T-cell (primary cell): ENCODE data around the gene NPM3. TPM values are rescaled to one million over a fixed set of nuclear protein-coding genes. Genes with fewer than 3 reads are reported as not detected.

Source experiments
- ATAC-seq, 4 experiments: fragments of 200-7000 bp in 3 of 4; fragments of 150-1000 bp in 1 of 4; cut with Tn5 transposase; replicated peaks in 1 of 4; 1 replicate in 3 of 4; 2 replicates in 1 of 4; pipeline ENCODE4 v1.10.0; 2021; ENCODE audit warnings: moderate library complexity in 3 of 4, mild to moderate bottlenecking in 2 of 4, moderate number of reproducible peaks in 1 of 4
- CTCF ChIA-PET, 2 donors: fragments of 300-600 bp; sonication (Branson Sonifier 250); formaldehyde crosslinking; loops; one replicate each; lab custom pipeline; 2022; ENCODE audit warnings: antibody characterized with exemption in 2 of 2; lab: Charles Lee
- POLR2A ChIA-PET, 2 donors: fragments of 300-600 bp; sonication (Branson Sonifier 250); formaldehyde crosslinking; loops; one replicate each; lab custom pipeline; 2022; ENCODE audit warnings: antibody characterized with exemption in 2 of 2; lab: Charles Lee
- DNase-seq, 35 experiments: peaks; one replicate each; pipeline versions ENCODE4 v3.0.0 to v3.0.0-alpha.2; 2013 to 2023
- H3K27ac ChIP-seq: one replicate; pipeline ENCODE4 v1.5.1; 2013; ENCODE audit warnings: low read length
- H3K27me3 ChIP-seq, 2 experiments: replicated peaks in 1 of 2; 1 replicate in 1 of 2; 2 replicates in 1 of 2; pipeline versions ENCODE4 v1.6.1 to v1.7.0; 2013; ENCODE audit warnings: low read length in 1 of 2, mixed read lengths in 1 of 2; ENCODE audit not compliant: control insufficient read depth in 2 of 2, insufficient read depth in 2 of 2; ENCODE audit errors: extremely low read depth in 1 of 2
- H3K36me3 ChIP-seq, 2 donors: 1 replicate in 1 of 2; 2 replicates in 1 of 2; pipeline versions ENCODE4 v1.6.1 to v1.7.0; 2013; ENCODE audit warnings: low read length in 1 of 2; ENCODE audit not compliant: control insufficient read depth in 2 of 2, insufficient read depth in 1 of 2; ENCODE audit errors: extremely low read depth in 1 of 2
- H3K4me1 ChIP-seq, 2 experiments: 1 replicate in 1 of 2; 2 replicates in 1 of 2; pipeline versions ENCODE4 v1.6.1 to v1.7.0; 2013; ENCODE audit warnings: low read length in 2 of 2, mixed read lengths in 1 of 2; ENCODE audit not compliant: insufficient read depth in 2 of 2, control insufficient read depth in 1 of 2; ENCODE audit errors: extremely low read depth in 1 of 2
- H3K4me3 ChIP-seq, 2 donors: 1 replicate in 1 of 2; 2 replicates in 1 of 2; pipeline versions ENCODE4 v1.5.1 to v1.7.0; 2013; ENCODE audit warnings: mild to moderate bottlenecking in 2 of 2, low read length in 1 of 2, moderate library complexity in 1 of 2; ENCODE audit not compliant: control insufficient read depth in 1 of 2; ENCODE audit errors: extremely low read depth in 1 of 2
- H3K9me3 ChIP-seq: 2 replicates; pipeline ENCODE4 v1.7.0; 2013
- H3K27ac Mint-ChIP-seq, 2 donors: one replicate each; pipeline ENCODE4 v1.8.0; 2020 to 2021; ENCODE audit warnings: mild to moderate bottlenecking in 2 of 2, mixed read lengths in 2 of 2
- H3K27me3 Mint-ChIP-seq, 2 donors: one replicate each; pipeline ENCODE4 v1.8.0; 2021 to 2022; ENCODE audit warnings: mixed read lengths in 2 of 2
- H3K36me3 Mint-ChIP-seq: one replicate; pipeline ENCODE4 v1.8.0; 2021; ENCODE audit warnings: mixed read lengths
- H3K4me1 Mint-ChIP-seq, 3 donors: one replicate each; pipeline ENCODE4 v1.8.0; 2020 to 2022; ENCODE audit warnings: mixed read lengths in 3 of 3, mild to moderate bottlenecking in 1 of 3
- H3K4me3 Mint-ChIP-seq, 3 donors: one replicate each; pipeline ENCODE4 v1.8.0; 2020 to 2022; ENCODE audit warnings: mild to moderate bottlenecking in 3 of 3, mixed read lengths in 3 of 3, moderate library complexity in 3 of 3
- H3K9me3 Mint-ChIP-seq, 3 donors: one replicate each; pipeline ENCODE4 v1.8.0; 2020 to 2022; ENCODE audit warnings: mixed read lengths in 3 of 3
- WGBS: methylation state at CpG from one replicate; pipeline ENCODE4 v1.1.5; 2013; ENCODE audit warnings: missing lambda C conversion rate; ENCODE audit not compliant: insufficient coverage; 5-methylcytosine and 5-hydroxymethylcytosine counted together
- total RNA-seq, 35 experiments: library from RNA in 6 of 35; stranded (reverse) in 6 of 35; fragments of 120-200 nt in 1 of 35; gene quantifications; one replicate each; pipeline versions ENCODE4 v1.2.1 to v1.2.4 and lab custom pipeline; 2013 to 2026

NPM3 gene
- total RNA-seq, 5 donors from 2014 or later (not counting 1 experiment from before 2014, with no cell fraction given), result 13.1 to 29.7 (median 26.0) TPM

DNA sequence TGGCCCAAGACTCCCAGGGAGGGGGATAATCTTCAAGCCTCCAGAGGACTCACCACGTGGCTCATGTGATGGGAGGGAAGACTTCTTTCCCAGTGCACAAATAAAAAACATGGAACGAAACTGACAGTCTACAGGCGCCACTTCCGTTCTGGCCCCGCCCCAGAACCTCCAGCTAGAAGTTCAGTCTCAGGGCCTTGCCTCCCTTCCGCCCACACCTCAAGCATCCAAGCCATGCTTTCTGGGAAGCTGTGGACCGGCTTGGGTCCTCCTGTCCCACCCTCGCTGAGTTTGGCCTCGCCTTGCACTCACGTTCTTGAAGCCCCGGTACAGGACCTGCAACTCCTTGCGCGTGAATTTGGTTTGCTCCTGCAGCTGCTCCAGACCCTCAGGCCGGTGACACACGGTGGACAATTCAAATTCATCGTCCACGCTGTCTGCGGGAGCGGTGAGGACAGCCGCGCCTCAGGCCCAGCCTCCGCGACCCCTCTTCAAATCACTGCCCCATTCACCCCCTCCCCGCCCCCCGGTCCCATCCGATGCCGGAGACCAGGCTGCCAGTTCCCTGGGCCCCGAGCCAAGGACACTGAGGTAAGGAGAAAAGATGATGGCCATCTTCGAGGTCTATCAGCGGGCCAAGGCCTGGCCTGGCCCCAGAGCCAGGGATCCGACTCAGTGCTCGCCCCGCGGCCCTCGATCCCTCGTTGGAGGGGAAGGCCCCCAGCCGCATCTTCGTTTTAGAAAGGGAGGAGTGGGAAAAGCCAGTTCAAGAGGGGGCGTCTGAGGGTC lies 45.7 kb upstream of the NPM3 start:
- ChIA-PET CTCF (interaction anchor here (0.6 to 1.7 kb wide), 5 partner anchors 10 to 17 kb away, joined by 3 to 9 read pairs (median 4); partner anchors contain the start of genes KCNIP2 (in 1 of the 2) and OGA (in 1 of the 2)), POLR2A (interaction anchor here in 1 of 2 donors (0.6 kb wide), 1 partner anchor 27 kb away, joined by 5 read pairs; no protein-coding TSS in a partner anchor)
- H3K27me3 Mint-ChIP-seq, result no peaks in the 10 kb centered on the region
- Histone ChIP-seq H3K27me3 (no peaks in the 10 kb centered on the region), H3K4me1 (peaks cover 26 to 54% of the 10 kb centered on the region in 2 experiments), H3K36me3 (peaks cover 0 to 5% of the 10 kb centered on the region in 2 donors), H3K4me3 (no peak overlapping the region), H3K27ac (peak overlapping the region; percentile 16), H3K9me3 (no peaks in the 10 kb centered on the region)
- ATAC-seq, result no peak
- peaks cover 37 to 44% (median 41%) of the 10 kb centered on the region in 3 donors for H3K4me1 Mint-ChIP-seq
- H3K27ac Mint-ChIP-seq, result peak overlapping the region in 1 of 2 donors; percentile 49
- 85% methylated on average over 15 of the region's 39 CpGs for WGBS
- no peaks in the 10 kb centered on the region for H3K36me3 Mint-ChIP-seq
- DNase-seq, result no peak
- no peaks in the 10 kb centered on the region for H3K9me3 Mint-ChIP-seq
- peak overlapping the region in 2 of 3 donors; percentile 9 to 94 for H3K4me3 Mint-ChIP-seq

DNA sequence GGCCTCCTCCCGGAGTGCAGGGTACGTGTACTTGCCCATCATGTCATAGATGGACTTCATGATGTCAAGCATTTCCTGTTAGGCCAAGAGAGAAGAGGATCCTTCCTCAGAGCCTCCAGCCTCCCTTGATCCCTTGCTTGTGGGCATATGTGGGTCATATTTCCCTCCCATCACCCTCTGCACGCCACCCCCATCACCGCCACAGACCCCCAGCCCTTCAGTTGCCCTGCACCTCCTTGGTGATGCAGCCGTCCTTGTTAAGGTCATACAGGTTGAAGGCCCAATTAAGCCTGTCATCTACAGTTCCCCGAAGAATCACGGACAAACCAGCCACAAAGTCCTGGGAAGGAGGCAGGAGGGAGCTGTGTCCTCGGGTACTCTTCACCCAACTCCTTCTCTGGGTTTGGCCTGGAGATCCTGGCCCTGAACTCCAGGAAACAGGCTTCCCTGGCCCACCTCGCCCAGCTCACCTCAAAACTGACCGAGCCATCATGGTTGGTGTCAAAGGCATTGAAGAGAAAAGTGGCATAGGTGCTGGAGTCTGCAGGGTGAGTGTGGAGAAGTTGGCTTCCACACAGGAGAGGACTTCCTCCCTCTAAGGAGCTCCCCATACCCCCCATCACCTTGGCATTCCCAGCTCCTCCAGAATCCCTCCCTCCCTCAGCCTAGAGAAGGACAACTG lies 44.8 kb upstream of the NPM3 start:
- peaks cover 19 to 45% of the 10 kb centered on the region in 2 experiments for H3K4me1 ChIP-seq
- H3K9me3 Mint-ChIP-seq, result no peaks in the 10 kb centered on the region
- peak overlapping the region; percentile 49 to 64 for H3K27ac Mint-ChIP-seq
- H3K36me3 Mint-ChIP-seq, result no peaks in the 10 kb centered on the region
- H3K4me1 Mint-ChIP-seq, result peaks cover 28 to 35% (median 32%) of the 10 kb centered on the region in 3 donors
- no peaks in the 10 kb centered on the region for H3K27me3 ChIP-seq
- DNase-seq (no peak), ATAC-seq (no peak)
- WGBS, result 100% methylated on average over 3 of the region's 10 CpGs
- no peak overlapping the region for H3K4me3 ChIP-seq
- POLR2A ChIA-PET, result interaction anchor here in 1 of 2 donors (0.6 kb wide), 1 partner anchor 16 kb away, joined by 3 read pairs; no protein-coding TSS in a partner anchor
- peaks cover 0 to 5% of the 10 kb centered on the region in 2 donors for H3K36me3 ChIP-seq
- CTCF ChIA-PET, result interaction anchor here (0.6 to 1.7 kb wide), 5 partner anchors 9 to 16 kb away, joined by 3 to 9 read pairs (median 3); partner anchors contain the start of genes KCNIP2 (in 1 of the 2) and OGA (in 1 of the 2)
- H3K4me3 Mint-ChIP-seq, result no peak overlapping the region
- no peaks in the 10 kb centered on the region for H3K27me3 Mint-ChIP-seq
- no peaks in the 10 kb centered on the region for H3K9me3 ChIP-seq
- H3K27ac ChIP-seq, result no peak overlapping the region

DNA sequence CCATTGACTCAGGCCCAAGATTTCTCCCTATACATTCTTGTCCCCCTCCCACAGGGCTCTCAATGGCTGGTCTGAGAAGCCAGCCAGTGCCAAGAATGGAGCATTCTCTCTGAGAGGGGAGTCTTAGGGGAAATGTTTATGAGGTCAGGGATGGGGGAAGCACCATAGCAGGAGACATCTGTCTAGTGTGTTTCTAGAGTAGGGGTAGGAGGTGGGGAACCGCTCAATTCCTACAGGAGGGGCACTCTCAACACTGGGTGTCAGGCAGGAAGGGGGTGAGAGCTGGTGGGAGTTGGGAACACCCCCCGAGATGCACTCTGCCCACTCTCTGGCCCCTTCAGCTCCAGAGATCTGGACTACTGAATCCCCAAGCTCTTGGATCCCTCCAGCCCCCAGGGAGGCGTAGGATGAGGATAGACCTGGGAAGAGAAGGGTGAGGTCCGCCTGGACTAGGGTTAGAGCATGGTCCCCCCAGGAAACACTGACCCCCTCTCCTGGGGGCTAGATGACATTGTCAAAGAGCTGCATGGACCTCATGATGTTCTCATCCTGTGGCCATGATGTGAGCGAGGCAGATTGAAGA lies 43.7 kb upstream of the NPM3 start:
- peaks cover 25 to 29% (median 26%) of the 10 kb centered on the region in 3 donors for H3K4me1 Mint-ChIP-seq
- ATAC-seq, result no peak
- no peak for DNase-seq

DNA sequence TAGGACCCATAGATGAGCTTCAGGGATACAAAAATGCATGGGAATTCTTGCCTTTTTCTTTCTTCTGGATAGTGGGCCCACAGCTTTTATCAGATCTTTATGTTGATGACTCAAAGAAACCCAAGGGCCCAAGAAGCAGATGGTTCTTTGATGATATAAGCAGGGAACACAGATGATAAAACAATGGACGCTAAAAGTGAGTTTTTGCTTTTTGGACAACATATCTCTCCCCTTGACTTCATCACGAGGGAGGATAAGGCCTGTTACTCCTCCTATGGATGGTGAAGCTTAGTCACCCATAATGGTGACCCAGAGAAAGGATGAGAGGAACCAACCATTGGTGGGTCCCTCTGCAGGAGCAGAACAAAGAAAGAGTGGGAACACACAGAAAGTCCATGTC lies 41.5 kb upstream of the NPM3 start:
- POLR2A ChIA-PET, result no interaction called here
- Histone ChIP-seq H3K4me1 (peaks cover 0 to 20% of the 10 kb centered on the region in 2 experiments), H3K27ac (no peak overlapping the region), H3K36me3 (peaks cover 0 to 5% of the 10 kb centered on the region in 2 donors), H3K27me3 (no peaks in the 10 kb centered on the region), H3K4me3 (no peak overlapping the region), H3K9me3 (no peaks in the 10 kb centered on the region)
- no peak for ATAC-seq
- no peak for DNase-seq
- H3K4me1 Mint-ChIP-seq, result peaks cover 15 to 20% (median 16%) of the 10 kb centered on the region in 3 donors
- H3K27me3 Mint-ChIP-seq, result no peaks in the 10 kb centered on the region
- no peak overlapping the region for H3K27ac Mint-ChIP-seq
- no CpG with 5 or more reads among the region's 2 CpGs for WGBS
- H3K4me3 Mint-ChIP-seq, result no peak overlapping the region
- H3K36me3 Mint-ChIP-seq, result peaks cover 3% of the 10 kb centered on the region
- H3K9me3 Mint-ChIP-seq, result no peaks in the 10 kb centered on the region
- CTCF ChIA-PET, result no interaction called here

More for the DNA sequence above, 43.7 kb upstream of the NPM3 start:
- Histone ChIP-seq H3K27ac (no peak overlapping the region), H3K9me3 (no peaks in the 10 kb centered on the region), H3K4me1 (peaks cover 11 to 34% of the 10 kb centered on the region in 2 experiments), H3K27me3 (no peaks in the 10 kb centered on the region), H3K36me3 (peaks cover 0 to 5% of the 10 kb centered on the region in 2 donors), H3K4me3 (no peak overlapping the region)
- Mint-ChIP-seq H3K27me3 (no peaks in the 10 kb centered on the region), H3K9me3 (no peaks in the 10 kb centered on the region), H3K36me3 (peaks cover 3% of the 10 kb centered on the region), H3K27ac (peak overlapping the region in 1 of 2 donors; percentile 22), H3K4me3 (no peak overlapping the region)
- ChIA-PET POLR2A (interaction anchor here in 1 of 2 donors (0.6 kb wide), 1 partner anchor 17 kb away, joined by 3 read pairs; no protein-coding TSS in a partner anchor), CTCF (interaction anchor here in 1 of 2 donors (0.8 to 1.7 kb wide), 3 partner anchors 8 to 14 kb away, joined by 3 to 9 read pairs (median 3); partner anchors contain the start of gene OGA)
- WGBS, result 87% methylated on average over 2 of the region's 5 CpGs

DNA sequence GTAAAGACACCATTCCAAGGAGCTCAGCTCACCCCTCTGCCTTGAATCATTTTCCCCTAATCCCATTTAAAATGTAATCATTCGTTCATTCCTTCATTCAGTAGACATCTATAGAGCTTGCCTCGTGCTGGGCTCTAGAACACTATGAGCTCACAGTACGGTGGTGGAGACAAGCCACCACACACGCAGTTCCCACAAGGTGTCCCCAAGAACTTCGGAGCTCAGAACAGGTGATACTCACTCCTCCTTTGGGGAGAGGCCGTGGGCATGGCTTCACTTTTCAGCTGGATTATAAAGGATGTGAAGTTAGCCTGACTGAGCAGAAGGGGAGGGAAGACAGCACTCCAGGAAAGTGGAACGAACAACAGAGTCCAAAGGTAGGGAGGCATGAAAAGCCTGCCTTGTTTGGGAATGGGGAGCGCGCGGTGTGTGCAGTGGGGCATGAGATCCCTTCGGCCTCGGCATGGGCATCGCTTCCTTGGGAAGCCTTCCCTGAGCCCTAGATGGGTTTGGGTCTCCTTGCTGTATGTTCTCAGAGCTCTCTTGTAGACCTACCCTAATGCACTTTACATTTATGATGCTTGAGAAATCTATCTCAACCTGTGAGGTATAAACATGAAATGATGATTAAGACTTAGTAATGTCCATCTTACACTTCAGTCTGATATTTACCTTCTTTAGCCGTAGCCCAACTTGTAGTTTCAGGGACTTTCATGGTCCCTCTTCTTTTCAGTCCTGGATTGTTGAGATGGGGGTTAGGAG lies 35.8 kb upstream of the NPM3 start:
- Mint-ChIP-seq H3K27me3 (no peaks in the 10 kb centered on the region), H3K36me3 (peaks cover 10% of the 10 kb centered on the region), H3K4me1 (peaks cover 33 to 54% (median 39%) of the 10 kb centered on the region in 3 donors), H3K4me3 (peak overlapping the region; percentile 94 to 99 (median 98)), H3K9me3 (no peaks in the 10 kb centered on the region), H3K27ac (peak overlapping the region; percentile 96 to 98)
- ATAC-seq (peak; percentile 19 to 43 (median 30)), DNase-seq (peak in 13 of 35 experiments; percentile 21 to 48 (median 37))
- 31% methylated on average over 5 of the region's 14 CpGs for WGBS
- H3K9me3 ChIP-seq, result no peaks in the 10 kb centered on the region
- H3K4me1 ChIP-seq, result peaks cover 24 to 26% of the 10 kb centered on the region in 2 experiments
- ChIA-PET POLR2A (interaction anchor here in 1 of 2 donors (0.6 to 1.1 kb wide), 5 partner anchors 19 to 189 kb away, joined by 3 to 6 read pairs (median 5); partner anchors contain the start of gene NPM3), CTCF (interaction anchor here (0.7 to 2.4 kb wide), 12 partner anchors 9 to 191 kb away, joined by 3 to 28 read pairs (median 6); partner anchors contain the start of genes KCNIP2 (in 1 of the 2) and NPM3 (in 1 of the 2))
- peak overlapping the region; percentile 74 for H3K27ac ChIP-seq
- peak overlapping the region; percentile 95 to 100 for H3K4me3 ChIP-seq
- H3K27me3 ChIP-seq, result no peaks in the 10 kb centered on the region
- no peaks in the 10 kb centered on the region for H3K36me3 ChIP-seq
